IPS-18a (cell line): ENCODE data around the gene NCOA7.
"Not testable (repeated sequence)": the region's sequence is repeated elsewhere in the genome, so short reads cannot be mapped to it uniquely, and the experiment has no call there.

Experiments used
- H3K27ac ChIP-seq: one replicate; pipeline ENCODE4 v1.5.1; 2013; ENCODE audit warnings: low read length
- H3K27me3 ChIP-seq: one replicate; pipeline ENCODE4 v1.6.1; 2013; ENCODE audit warnings: mild to moderate bottlenecking, low read length; ENCODE audit not compliant: control insufficient read depth, insufficient read depth
- H3K36me3 ChIP-seq: one replicate; pipeline ENCODE4 v1.6.1; 2013; ENCODE audit warnings: low read depth, low read length; ENCODE audit not compliant: control insufficient read depth
- H3K4me1 ChIP-seq: one replicate; pipeline ENCODE4 v1.6.1; 2013; ENCODE audit warnings: low read depth, low read length; ENCODE audit not compliant: control insufficient read depth
- H3K4me3 ChIP-seq: one replicate; pipeline ENCODE4 v1.5.1; 2013; ENCODE audit warnings: low read length
- H3K9ac ChIP-seq: one replicate; pipeline ENCODE4 v1.6.1; 2013; ENCODE audit warnings: mild to moderate bottlenecking, low read length, moderate library complexity
- H3K9me3 ChIP-seq: one replicate; pipeline ENCODE4 v1.6.1; 2013; ENCODE audit warnings: low read depth, low read length; ENCODE audit not compliant: control insufficient read depth

The NCOA7 gene

GRCh38 chr6:125963817-125964216 is 173.1 kb downstream of the NCOA7 start:
- Histone ChIP-seq H3K36me3 (no peaks in the 10 kb centered on the region), H3K27me3 (no peaks in the 10 kb centered on the region), H3K27ac (no peak overlapping the region), H3K4me3 (no peak overlapping the region), H3K9me3 (no peaks in the 10 kb centered on the region), H3K9ac (no peak overlapping the region), H3K4me1 (no peaks in the 10 kb centered on the region)

DNA sequence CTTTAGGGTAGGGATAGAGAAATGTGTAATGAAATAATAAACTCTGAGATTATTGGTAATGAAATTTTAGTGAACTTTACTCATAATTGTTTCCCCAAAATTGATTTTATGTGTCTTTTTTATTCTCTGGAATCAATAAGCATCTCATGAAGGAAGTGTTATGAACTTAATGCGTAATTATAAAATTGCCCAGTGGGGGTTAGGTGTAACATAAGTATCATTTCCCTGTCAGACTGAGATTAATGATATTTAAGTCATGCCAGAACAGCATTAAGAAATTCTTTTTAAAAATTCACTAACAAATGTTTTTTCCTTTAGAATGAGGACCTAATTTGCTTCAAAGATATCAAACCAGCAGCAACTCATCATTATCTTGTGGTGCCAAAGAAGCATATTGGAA is 175.8 kb downstream of the NCOA7 start:
- H3K27me3 ChIP-seq: no peaks in the 10 kb centered on the region
- H3K27ac ChIP-seq: no peak overlapping the region
- H3K36me3 ChIP-seq: no peaks in the 10 kb centered on the region
- H3K4me1 ChIP-seq: no peaks in the 10 kb centered on the region
- H3K4me3 ChIP-seq: no peak overlapping the region
- no peak overlapping the region for H3K9ac ChIP-seq
- H3K9me3 ChIP-seq: no peaks in the 10 kb centered on the region

GRCh38 chr6:125968493-125968892 is 177.7 kb downstream of the NCOA7 start:
- Histone ChIP-seq H3K36me3 (no peaks in the 10 kb centered on the region), H3K4me1 (no peaks in the 10 kb centered on the region), H3K9ac (no peak overlapping the region), H3K27ac (no peak overlapping the region), H3K27me3 (no peaks in the 10 kb centered on the region), H3K9me3 (no peaks in the 10 kb centered on the region), H3K4me3 (no peak overlapping the region)

DNA sequence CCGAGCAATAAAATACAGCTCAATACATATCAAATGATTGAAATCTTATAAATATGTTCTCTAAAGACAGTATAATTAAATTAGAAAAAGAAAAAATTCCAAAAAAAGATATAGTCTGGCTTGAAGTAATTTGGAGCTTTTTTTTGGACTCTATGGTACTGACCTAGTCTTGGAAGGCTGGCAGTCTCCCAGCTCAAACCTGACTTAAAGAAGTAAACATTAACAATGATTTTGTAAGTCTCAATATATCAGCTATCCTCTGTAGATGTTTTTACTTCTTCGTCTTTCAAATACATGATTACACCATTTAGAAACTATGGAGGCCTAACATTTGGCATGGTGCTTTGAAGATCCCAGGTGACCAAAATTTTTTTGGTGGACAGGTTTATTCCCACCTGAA is 180.0 kb downstream of the NCOA7 start:
- Histone ChIP-seq H3K27me3 (no peaks in the 10 kb centered on the region), H3K9ac (no peak overlapping the region), H3K9me3 (no peaks in the 10 kb centered on the region), H3K4me1 (no peaks in the 10 kb centered on the region), H3K4me3 (no peak overlapping the region), H3K27ac (no peak overlapping the region), H3K36me3 (no peaks in the 10 kb centered on the region)

DNA sequence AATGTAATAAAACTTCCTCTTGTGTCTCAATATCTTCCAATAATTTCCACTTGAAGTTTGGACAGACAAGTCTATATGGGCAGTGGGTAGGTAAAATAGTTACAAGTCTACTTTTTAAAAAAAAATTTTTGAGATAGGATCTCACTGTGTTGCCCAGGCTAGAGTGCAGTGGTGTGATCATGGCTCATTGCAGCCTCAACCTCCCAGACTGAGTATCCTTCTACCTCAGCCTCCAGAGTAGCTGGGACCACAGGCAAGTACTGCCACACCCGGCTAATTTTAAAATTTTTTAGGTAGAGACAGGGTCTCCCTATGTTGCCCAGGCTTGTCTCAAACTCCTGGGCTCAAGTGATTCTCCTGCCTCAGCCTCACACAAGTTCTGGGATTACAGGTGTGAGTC is 181.7 kb downstream of the NCOA7 start:
- not testable (repeated sequence) for H3K4me3 ChIP-seq, H3K4me1 ChIP-seq, H3K27ac ChIP-seq, H3K27me3 ChIP-seq, H3K36me3 ChIP-seq, H3K9me3 ChIP-seq, H3K9ac ChIP-seq

DNA sequence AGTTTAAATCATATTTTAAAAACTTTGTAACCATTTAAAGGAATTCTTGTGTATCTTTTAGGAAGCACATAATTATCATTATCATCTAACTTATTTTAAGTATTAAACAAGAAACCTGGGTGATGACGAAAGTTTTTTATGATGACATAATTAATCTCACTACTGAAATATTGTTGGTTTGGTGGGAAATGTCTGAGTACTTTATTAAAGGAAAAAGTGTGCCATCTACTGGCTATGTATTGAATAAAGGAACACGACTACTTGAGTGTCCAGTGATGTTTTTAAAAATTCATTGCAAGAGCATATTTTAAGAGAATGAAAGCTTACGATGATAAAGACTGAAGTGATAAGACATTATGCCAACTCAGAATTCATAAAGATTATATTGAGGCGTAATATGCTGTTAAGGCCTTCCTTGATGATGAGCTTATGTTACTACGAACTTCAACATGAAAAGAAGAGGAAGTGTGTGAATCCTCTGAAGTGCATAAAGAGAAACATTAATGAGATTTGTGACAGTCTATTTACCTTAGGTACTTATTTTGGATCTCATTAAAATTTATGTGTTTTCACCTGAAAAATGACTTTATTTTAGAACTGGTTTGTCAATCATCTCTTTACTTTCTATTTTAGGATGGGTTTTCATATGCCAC is 183.6 kb downstream of the NCOA7 start:
- no peak overlapping the region for H3K9ac ChIP-seq
- H3K27me3 ChIP-seq: no peaks in the 10 kb centered on the region
- no peaks in the 10 kb centered on the region for H3K4me1 ChIP-seq
- no peaks in the 10 kb centered on the region for H3K36me3 ChIP-seq
- H3K9me3 ChIP-seq: no peaks in the 10 kb centered on the region
- no peak overlapping the region for H3K4me3 ChIP-seq
- no peak overlapping the region for H3K27ac ChIP-seq

DNA sequence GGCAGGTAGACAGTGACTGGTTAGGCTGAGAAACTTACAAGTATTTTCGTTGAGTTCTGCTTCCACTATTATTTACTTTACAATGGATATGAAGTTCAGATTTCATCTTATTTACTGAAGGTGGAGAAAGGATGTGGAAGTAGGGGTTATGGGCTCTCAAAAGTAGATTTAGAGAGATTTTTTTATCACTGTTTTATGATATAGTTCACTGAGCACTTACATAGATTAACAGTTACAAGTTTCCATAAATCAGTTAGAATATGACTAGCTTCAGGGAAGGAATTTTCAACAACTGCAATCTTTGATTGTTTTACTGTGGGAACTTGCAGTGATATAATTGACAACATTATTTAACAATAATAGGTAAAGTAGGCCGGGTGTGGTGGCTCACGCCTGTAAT is 188.3 kb downstream of the NCOA7 start:
- Histone ChIP-seq H3K27me3 (no peaks in the 10 kb centered on the region), H3K4me1 (no peaks in the 10 kb centered on the region), H3K9me3 (no peaks in the 10 kb centered on the region), H3K9ac (no peak overlapping the region), H3K27ac (no peak overlapping the region), H3K4me3 (no peak overlapping the region), H3K36me3 (no peaks in the 10 kb centered on the region)
